WI38 (cell line): ENCODE measurements around the gene ACTR3C.

Source experiments
- H3K4me3 ChIP-seq: 2 replicates; pipeline ENCODE4 v1.5.1; 2011; ENCODE audit warnings: low read depth, mild to moderate bottlenecking, control low read depth, low read length
- TF ChIP-seq, protein P1 (sequence below): IDR thresholded peaks from 2 replicates; pipeline ENCODE4 v1.5.1; 2012; ENCODE audit warnings: low read depth, mild to moderate bottlenecking, control low read depth, low read length

Gene ACTR3C

DNA sequence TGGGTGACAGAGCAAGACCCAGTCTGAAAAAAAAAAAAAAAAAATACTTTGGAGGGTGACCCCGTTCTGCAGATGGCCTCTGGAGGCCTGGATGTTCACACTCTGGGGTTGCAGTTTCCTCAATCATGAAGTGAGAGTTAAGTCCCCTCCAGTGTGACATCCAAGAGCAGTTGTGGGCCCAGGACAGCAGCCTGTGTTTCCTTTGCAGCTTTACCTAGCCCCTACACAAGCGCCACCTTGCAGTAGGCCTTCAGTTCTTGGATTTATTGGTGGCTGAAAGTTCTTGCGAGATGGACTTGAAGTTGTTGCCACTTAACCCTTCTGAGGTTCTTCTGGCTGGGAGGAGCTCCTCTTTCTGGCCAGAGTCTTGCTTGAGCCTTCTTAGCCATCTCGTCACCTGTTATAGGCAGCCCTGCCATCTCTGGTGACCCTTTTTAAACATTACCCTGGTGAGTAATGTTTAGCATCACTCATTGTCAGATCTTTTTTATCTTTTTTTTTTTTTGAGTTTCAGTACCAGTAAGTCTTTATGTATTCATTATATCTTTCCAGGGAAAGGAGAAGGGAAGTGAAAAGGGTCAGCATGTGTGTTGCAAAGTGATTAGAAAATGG, 3.4 kb upstream of the ACTR3C start:
- TF ChIP-seq, protein P1, sequence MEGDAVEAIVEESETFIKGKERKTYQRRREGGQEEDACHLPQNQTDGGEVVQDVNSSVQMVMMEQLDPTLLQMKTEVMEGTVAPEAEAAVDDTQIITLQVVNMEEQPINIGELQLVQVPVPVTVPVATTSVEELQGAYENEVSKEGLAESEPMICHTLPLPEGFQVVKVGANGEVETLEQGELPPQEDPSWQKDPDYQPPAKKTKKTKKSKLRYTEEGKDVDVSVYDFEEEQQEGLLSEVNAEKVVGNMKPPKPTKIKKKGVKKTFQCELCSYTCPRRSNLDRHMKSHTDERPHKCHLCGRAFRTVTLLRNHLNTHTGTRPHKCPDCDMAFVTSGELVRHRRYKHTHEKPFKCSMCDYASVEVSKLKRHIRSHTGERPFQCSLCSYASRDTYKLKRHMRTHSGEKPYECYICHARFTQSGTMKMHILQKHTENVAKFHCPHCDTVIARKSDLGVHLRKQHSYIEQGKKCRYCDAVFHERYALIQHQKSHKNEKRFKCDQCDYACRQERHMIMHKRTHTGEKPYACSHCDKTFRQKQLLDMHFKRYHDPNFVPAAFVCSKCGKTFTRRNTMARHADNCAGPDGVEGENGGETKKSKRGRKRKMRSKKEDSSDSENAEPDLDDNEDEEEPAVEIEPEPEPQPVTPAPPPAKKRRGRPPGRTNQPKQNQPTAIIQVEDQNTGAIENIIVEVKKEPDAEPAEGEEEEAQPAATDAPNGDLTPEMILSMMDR: no peak
- no peak overlapping the region for H3K4me3 ChIP-seq

GRCh38 chr7:150325901-150326300, 2.6 kb upstream of the ACTR3C start:
- TF ChIP-seq, protein P1: no peak
- no peak overlapping the region for H3K4me3 ChIP-seq

DNA sequence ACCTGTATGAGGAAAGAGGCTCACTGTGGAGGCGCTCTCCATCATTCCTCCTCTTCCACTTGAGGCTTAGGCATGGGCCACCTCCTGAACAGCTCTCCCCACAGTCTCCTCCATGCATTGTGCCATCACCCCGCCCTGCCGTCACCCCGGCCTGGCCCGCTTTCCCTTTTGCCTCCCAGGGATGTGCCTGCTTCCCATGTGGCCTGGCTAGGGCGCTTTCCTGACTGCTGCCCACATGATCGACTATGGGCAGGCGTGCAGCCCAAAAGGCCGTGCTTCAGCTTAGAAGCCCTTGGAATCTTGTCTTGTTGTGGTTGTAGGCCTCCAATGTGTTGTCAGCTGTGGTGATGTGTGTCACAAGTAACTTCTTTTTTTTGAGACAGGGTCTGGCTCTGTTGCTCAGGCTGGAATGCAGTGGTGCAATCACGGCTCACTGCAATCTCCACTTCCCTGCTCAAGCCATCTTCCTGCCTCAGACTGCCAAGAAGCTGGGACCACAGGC, 1.8 kb upstream of the ACTR3C start:
- no peak overlapping the region for H3K4me3 ChIP-seq
- TF ChIP-seq, protein P1: no peak

DNA sequence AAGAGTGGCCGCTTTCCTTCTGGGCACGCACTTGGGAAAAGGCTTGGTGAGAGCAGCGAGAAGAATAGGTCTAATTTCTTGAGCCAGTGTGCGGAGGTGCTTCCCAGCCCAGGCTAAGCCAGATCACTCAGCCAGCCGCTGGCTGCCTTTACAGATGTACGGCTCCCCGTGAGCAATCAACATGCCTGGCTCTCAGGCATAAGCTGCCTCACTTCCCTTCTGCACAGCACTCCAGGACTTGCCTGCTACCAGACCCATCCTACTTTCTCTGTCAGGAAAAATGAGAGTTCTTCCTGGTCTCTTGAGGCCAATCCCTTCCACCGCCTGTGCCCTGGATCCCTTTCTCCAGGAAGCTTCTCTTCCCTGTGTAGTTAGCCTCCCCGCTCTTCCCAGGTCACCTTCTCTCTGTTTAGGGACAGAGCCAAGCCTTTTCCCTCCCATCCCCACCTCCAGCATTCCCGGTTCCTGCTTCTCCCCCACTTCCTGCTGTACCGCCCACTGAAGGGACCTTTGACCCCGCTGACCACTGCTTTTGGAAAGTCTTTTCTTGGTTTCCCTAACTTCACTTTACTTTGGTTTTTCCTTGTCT, 1.1 kb upstream of the ACTR3C start:
- TF ChIP-seq, protein P1: no peak
- H3K4me3 ChIP-seq: no peak overlapping the region

- H3K4me3 ChIP-seq: no peak overlapping the region
- TF ChIP-seq, protein P1: no peak
These were observed 482 bp upstream of the ACTR3C start for GRCh38 chr7:150323682-150324372.

DNA sequence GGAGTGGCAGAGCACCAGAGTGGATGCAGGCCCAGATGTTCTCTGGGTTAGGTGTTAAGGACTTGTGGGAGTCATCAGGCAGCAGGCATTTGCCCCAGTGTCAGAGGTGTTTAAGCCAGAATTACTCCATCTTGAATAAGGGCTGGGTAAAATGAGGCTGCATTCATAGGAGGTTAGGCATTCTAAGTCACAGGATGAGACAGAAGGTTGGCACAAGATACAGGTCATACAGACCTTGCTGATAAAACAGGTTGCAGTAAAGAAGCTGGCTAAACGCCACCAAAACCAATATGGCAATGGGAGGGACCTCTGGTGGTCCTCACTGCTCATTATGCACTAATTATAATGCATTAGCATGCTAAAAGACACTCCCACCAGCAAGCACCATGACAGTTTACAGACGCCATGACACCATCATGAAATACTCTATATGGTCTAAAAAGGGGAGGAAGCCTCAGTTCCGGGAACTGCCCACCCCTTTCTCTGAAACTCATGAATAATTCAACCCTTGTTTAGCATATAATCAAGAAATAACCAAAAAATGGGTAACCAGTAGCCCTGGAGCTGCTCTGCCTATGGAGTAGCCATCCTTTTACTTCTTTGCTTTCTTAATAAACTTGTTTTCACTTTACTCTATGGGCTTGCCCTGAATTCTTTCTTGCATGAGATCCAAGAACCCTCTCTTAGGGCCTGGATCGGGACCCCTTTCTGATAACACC, 1.1 kb downstream of the ACTR3C start:
- TF ChIP-seq, protein P1: no peak
- H3K4me3 ChIP-seq: no peak overlapping the region
